B cell (primary cell): ENCODE data around the gene AFG3L2. TPM values are rescaled to one million over a fixed set of nuclear protein-coding genes. Genes with fewer than 3 reads are reported as not detected.

Source experiments
- ATAC-seq: fragments of 200-7000 bp; cut with Tn5 transposase; one replicate; pipeline ENCODE4 v1.10.0; 2021; ENCODE audit warnings: low read depth, mild to moderate bottlenecking, moderate number of reproducible peaks, moderate library complexity
- CTCF ChIA-PET: fragments of 350-600 bp; sonication (Branson Sonifier 250); formaldehyde crosslinking; loops from one replicate; lab custom pipeline; 2021; ENCODE audit warnings: antibody characterized with exemption, inconsistent platforms; lab: Charles Lee
- POLR2A ChIA-PET: fragments of 350-600 bp; sonication (Branson Sonifier 250); formaldehyde crosslinking; loops from one replicate; lab custom pipeline; 2021; ENCODE audit warnings: antibody characterized with exemption; lab: Charles Lee
- DNase-seq: peaks from one replicate; pipeline ENCODE4 v3.0.0; 2013
- H2AFZ ChIP-seq: 2 replicates; pipeline ENCODE4 v1.6.1; 2012; ENCODE audit warnings: mild to moderate bottlenecking, low read depth, low read length; ENCODE audit not compliant: insufficient read depth, poor library complexity, severe bottlenecking
- H3K27ac ChIP-seq, 2 donors: 1 replicate in 1 of 2; 2 replicates in 1 of 2; pipeline ENCODE4 v1.5.1; 2012 to 2013; ENCODE audit warnings: low read length in 2 of 2, mild to moderate bottlenecking in 2 of 2, moderate library complexity in 1 of 2
- H3K27me3 ChIP-seq, 4 experiments: fragments of 200-600 bp in 1 of 4; sonication (generic) in 1 of 4; replicated peaks in 1 of 4; 1 replicate in 2 of 4; 2 replicates in 2 of 4; pipeline versions ENCODE4 v1.6.1 to v1.7.0; 2013 to 2016; ENCODE audit warnings: low read length in 3 of 4, mild to moderate bottlenecking in 2 of 4, mixed read lengths in 1 of 4, moderate library complexity in 1 of 4; ENCODE audit not compliant: insufficient read depth in 4 of 4, control insufficient read depth in 3 of 4; ENCODE audit errors: control extremely low read depth in 1 of 4
- H3K36me3 ChIP-seq, 2 experiments: replicated peaks in 1 of 2; 1 replicate in 1 of 2; 2 replicates in 1 of 2; pipeline versions ENCODE4 v1.6.1 to v1.7.1; 2013; ENCODE audit warnings: low read length in 1 of 2; ENCODE audit not compliant: insufficient read depth in 2 of 2, control insufficient read depth in 1 of 2; ENCODE audit errors: control extremely low read depth in 1 of 2, extremely low read depth in 1 of 2
- H3K4me1 ChIP-seq, 2 donors: fragments of 200-600 bp in 1 of 2; sonication (generic) in 1 of 2; 1 replicate in 1 of 2; 2 replicates in 1 of 2; pipeline versions ENCODE4 v1.5.1 to v1.6.1; 2013 to 2017; ENCODE audit warnings: low read length in 2 of 2; ENCODE audit not compliant: control insufficient read depth in 2 of 2, insufficient read depth in 2 of 2
- H3K4me2 ChIP-seq: replicated peaks from 2 replicates; pipeline ENCODE3; 2012; ENCODE audit warnings: mild to moderate bottlenecking, low read depth, low read length; ENCODE audit not compliant: poor library complexity, severe bottlenecking
- H3K4me3 ChIP-seq, 5 experiments: fragments of 200-600 bp in 1 of 5; sonication (generic) in 1 of 5; 1 replicate in 3 of 5; 2 replicates in 2 of 5; pipeline versions ENCODE4 v1.5.1 to v1.7.0; 2011 to 2016; ENCODE audit warnings: low read length in 4 of 5, mild to moderate bottlenecking in 4 of 5, low read depth in 2 of 5, control low read depth in 1 of 5, moderate library complexity in 1 of 5; ENCODE audit not compliant: insufficient read depth in 1 of 5; ENCODE audit errors: control extremely low read depth in 1 of 5, extremely low read depth in 1 of 5
- H3K79me2 ChIP-seq: fragments of 200-600 bp; sonication (generic); one replicate; pipeline ENCODE4 v1.6.0; 2016; ENCODE audit warnings: low read length; ENCODE audit not compliant: control insufficient read depth, insufficient read depth
- H3K9ac ChIP-seq: fragments of 200-600 bp; sonication (generic); 2 replicates; pipeline ENCODE4 v1.6.1; 2017; ENCODE audit warnings: mild to moderate bottlenecking, low read length, moderate library complexity
- H3K9me3 ChIP-seq, 3 donors: one replicate each; pipeline versions ENCODE4 v1.6.1 to v1.7.1; 2013; ENCODE audit warnings: low read length in 2 of 3; ENCODE audit not compliant: control insufficient read depth in 2 of 3, insufficient read depth in 1 of 3; ENCODE audit errors: control extremely low read depth in 1 of 3
- H4K20me1 ChIP-seq: 2 replicates; pipeline ENCODE4 v1.6.0; 2012; ENCODE audit warnings: mild to moderate bottlenecking, low read length; ENCODE audit not compliant: insufficient read depth, control insufficient read depth, poor library complexity, severe bottlenecking
- H3K27ac Mint-ChIP-seq: one replicate; pipeline ENCODE4 v1.8.0; 2021; ENCODE audit warnings: mixed read lengths
- H3K27me3 Mint-ChIP-seq: one replicate; pipeline ENCODE4 v1.8.0; 2021; ENCODE audit warnings: mixed read lengths
- H3K4me1 Mint-ChIP-seq: one replicate; pipeline ENCODE4 v1.8.0; 2021; ENCODE audit warnings: mixed read lengths
- H3K4me3 Mint-ChIP-seq: one replicate; pipeline ENCODE4 v1.8.0; 2021; ENCODE audit warnings: mixed read lengths
- H3K9me3 Mint-ChIP-seq: one replicate; pipeline ENCODE4 v1.8.0; 2022; ENCODE audit warnings: mixed read lengths; ENCODE audit not compliant: insufficient read depth
- CTCF ChIP-seq: fragments of 200-600 bp; IDR thresholded peaks from one replicate; pipeline ENCODE4 v1.8.0; 2022; ENCODE audit warnings: antibody characterized with exemption, mild to moderate bottlenecking
- EZH2 ChIP-seq: IDR thresholded peaks from 2 replicates; pipeline ENCODE4 v1.6.1; 2012; ENCODE audit warnings: borderline replicate concordance, low read depth, mild to moderate bottlenecking, moderate library complexity, low read length; ENCODE audit not compliant: insufficient read depth, poor library complexity, severe bottlenecking
- WGBS: methylation state at CpG from one replicate; pipeline ENCODE4 v1.1.5; 2013; ENCODE audit warnings: missing lambda C conversion rate; ENCODE audit not compliant: insufficient coverage; 5-methylcytosine and 5-hydroxymethylcytosine counted together
- intact Hi-C: fragments of 100-400 bp; cut with micrococcal nuclease; formaldehyde crosslinking; loops from one replicate; pipeline ENCODE4 v1.10.0; 2022
- polyA plus RNA-seq: library from polyadenylated mRNA; depleted of rRNA; stranded (reverse); fragments of >200 nt; gene quantifications from 2 replicates; pipeline ENCODE4 v1.2.3, GENCODE V29; 2012
- small RNA-seq: library from RNA; depleted of rRNA; stranded (forward); fragments of <200 nt; gene quantifications from one replicate; pipeline ENCODE3, GENCODE V24; 2012; ENCODE audit warnings: low replicate concordance, low read depth; ENCODE audit not compliant: insufficient read length
- total RNA-seq, 2 donors: library from RNA; stranded (reverse); fragments of 120-200 nt in 1 of 2; gene quantifications; 1 replicate in 1 of 2; 2 replicates in 1 of 2; pipeline versions ENCODE4 v1.2.3 to v1.2.4, GENCODE V29; 2013 to 2022

AFG3L2 gene
- total and polyA plus RNA-seq, 2 donors (not counting 1 experiment from before 2014, with no cell fraction given): 11.9 to 40.7 TPM

GRCh38 chr18:12279781-12280531 lies 97.1 kb downstream of the AFG3L2 start:
- Mint-ChIP-seq H3K4me1 (no peaks in the 10 kb centered on the region), H3K9me3 (no peaks in the 10 kb centered on the region), H3K27me3 (peaks cover 25% of the 10 kb centered on the region), H3K4me3 (no peak overlapping the region), H3K27ac (no peak overlapping the region)
- CTCF ChIA-PET: interaction anchor here (0.6 to 1.0 kb wide), 2 partner anchors 8 to 374 kb away, joined by 3 to 5 read pairs; no protein-coding TSS in a partner anchor
- whole genome bisulfite sequencing: 93% methylated on average over 11 of the region's 16 CpGs
- Histone ChIP-seq H3K4me1 (no peaks in the 10 kb centered on the region), H3K4me2 (no peak overlapping the region), H3K27me3 (peaks cover 0 to 13% (median 3%) of the 10 kb centered on the region in 4 experiments), H4K20me1 (no peaks in the 10 kb centered on the region), H3K36me3 (no peaks in the 10 kb centered on the region), H3K79me2 (no peaks in the 10 kb centered on the region), H3K4me3 (no peak overlapping the region), H3K27ac (no peak overlapping the region), H2AFZ (no peak overlapping the region), H3K9ac (no peak overlapping the region), H3K9me3 (no peaks in the 10 kb centered on the region)
- POLR2A ChIA-PET: no interaction called here
- ATAC-seq (no peak), DNase-seq (no peak)
- TF ChIP-seq EZH2: no peak
- TF ChIP-seq CTCF: no peak
- intact Hi-C loops: no loop called here

Small RNA genes lying within 50 kb of the gene (small RNA-seq; reads per million reads assigned to genes)
- gene RNU6-170P: not detected
- not detected for gene RNU7-129P

Other genes with a start within 250 kb of the AFG3L2 start
- gene CIDEA, start 122.9 kb downstream of the AFG3L2 start, total RNA-seq: not detected in 2 replicates
- gene CIDEA, start 122.9 kb downstream of the AFG3L2 start, polyA plus RNA-seq: not detected in 2 replicates
- gene TUBB6, start 69.0 kb downstream of the AFG3L2 start, total RNA-seq: 30.4 and 32.6 TPM in 2 replicates
- 58.7 and 131 TPM in 2 replicates for gene TUBB6, start 69.0 kb downstream of the AFG3L2 start, polyA plus RNA-seq
- 1.9 and 2.5 TPM in 2 replicates for gene PRELID3A, start 30.7 kb upstream of the AFG3L2 start, total RNA-seq
- 1.9 and 2.5 TPM in 2 replicates for gene PRELID3A, start 30.7 kb upstream of the AFG3L2 start, polyA plus RNA-seq